ENCODE measurements around the gene TSACC. TPM values are rescaled to one million over a fixed set of nuclear protein-coding genes. Genes with fewer than 3 reads are reported as not detected.

The TSACC gene
- total and polyA plus RNA-seq, 12 donors = 0.70 to 4.2 (median 0.90) TPM; not detected in 3

DNA sequence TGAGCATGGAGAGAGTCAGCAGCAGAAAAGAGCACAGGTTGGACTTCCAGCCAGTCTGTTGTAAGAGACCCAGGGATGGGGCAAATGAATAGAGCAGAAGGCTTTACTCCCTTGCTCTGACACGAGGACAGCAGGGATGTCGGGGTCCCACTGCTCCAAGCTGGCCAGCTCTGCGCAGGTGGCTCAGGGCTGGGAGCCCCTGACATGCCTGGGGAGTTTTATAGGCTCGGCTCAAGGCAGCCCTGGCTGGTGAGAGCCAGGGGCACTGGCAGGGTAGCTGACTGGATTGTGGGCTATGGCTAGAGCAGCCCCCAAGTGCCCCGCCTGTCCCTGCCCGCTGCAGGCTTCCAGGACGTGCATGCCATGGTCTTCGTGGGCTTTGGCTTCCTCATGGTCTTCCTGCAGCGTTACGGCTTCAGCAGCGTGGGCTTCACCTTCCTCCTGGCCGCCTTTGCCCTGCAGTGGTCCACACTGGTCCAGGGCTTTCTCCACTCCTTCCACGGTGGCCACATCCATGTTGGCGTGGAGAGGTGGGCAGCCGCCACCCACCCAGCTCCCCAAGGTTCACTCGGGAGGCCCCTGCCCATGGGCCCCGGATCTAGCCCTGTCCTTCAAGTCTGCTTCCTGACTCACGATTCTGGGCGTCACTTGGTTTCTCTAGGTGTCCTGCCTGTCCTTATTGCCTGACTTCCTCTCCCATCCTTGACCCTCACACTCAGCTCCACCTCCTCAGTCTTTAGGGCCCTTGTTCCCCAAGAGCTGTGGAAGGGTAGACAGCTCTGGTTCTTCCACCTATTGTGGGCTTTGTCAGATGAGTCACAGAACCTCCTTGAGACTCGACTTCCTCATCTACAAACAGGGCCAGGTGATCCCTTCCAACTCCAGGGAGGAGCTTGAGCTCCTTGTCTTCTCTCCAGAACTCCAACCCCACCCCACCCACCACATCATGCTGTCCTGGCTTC is 38.9 kb downstream of the TSACC start:
- no peak for TF ChIP-seq POLR2A (IDR thresholded peaks at IDR 0.05)
- TF ChIP-seq, protein P1, sequence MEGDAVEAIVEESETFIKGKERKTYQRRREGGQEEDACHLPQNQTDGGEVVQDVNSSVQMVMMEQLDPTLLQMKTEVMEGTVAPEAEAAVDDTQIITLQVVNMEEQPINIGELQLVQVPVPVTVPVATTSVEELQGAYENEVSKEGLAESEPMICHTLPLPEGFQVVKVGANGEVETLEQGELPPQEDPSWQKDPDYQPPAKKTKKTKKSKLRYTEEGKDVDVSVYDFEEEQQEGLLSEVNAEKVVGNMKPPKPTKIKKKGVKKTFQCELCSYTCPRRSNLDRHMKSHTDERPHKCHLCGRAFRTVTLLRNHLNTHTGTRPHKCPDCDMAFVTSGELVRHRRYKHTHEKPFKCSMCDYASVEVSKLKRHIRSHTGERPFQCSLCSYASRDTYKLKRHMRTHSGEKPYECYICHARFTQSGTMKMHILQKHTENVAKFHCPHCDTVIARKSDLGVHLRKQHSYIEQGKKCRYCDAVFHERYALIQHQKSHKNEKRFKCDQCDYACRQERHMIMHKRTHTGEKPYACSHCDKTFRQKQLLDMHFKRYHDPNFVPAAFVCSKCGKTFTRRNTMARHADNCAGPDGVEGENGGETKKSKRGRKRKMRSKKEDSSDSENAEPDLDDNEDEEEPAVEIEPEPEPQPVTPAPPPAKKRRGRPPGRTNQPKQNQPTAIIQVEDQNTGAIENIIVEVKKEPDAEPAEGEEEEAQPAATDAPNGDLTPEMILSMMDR (IDR thresholded peaks at IDR 0.05) = no peak

DNA sequence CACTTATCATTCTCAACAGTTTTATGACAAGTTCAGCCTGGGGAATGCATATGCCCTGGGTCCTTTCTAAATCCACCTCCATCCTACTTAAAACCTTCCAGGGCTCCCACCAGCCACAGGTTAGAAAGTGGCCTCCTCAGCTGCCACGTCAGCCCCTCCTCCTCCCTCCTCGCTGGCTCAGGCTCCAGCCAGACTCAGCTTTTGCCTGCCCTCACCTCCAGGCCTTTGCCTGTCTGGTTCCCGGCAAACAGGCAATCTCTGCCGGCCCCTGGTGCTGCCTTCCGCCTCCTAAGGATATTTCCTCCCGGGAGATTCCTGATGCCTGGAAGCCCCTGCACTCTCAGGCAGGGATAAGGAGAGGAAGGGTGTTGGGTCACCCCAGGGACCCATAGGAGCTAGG is 40.2 kb downstream of the TSACC start:
- TF ChIP-seq, protein P1 (IDR thresholded peaks at IDR 0.05) = no peak
- no peak for TF ChIP-seq POLR2A (IDR thresholded peaks at IDR 0.05)
- H3K36me3 ChIP-seq (replicated peaks in 1 of 2) = no peaks in the 10 kb centered on the region
- intact Hi-C loops (cut with DNase I) = no loop called here
- H3K27ac ChIP-seq = no peak overlapping the region
- no peaks in the 10 kb centered on the region for H3K4me1 ChIP-seq (replicated peaks in 1 of 2)
- no peaks in the 10 kb centered on the region for H3K27me3 ChIP-seq
- H3K4me3 ChIP-seq = no peak overlapping the region
- 67 to 80% (median 75%) methylated on average over 6 of the region's 6 CpGs for WGBS, 4 donors
- no peak for DNase-seq
- H3K9me3 ChIP-seq (replicated peaks in 1 of 3) = no peaks in the 10 kb centered on the region

More for the DNA sequence above, 38.9 kb downstream of the TSACC start:
- Histone ChIP-seq H3K27me3 (no peaks in the 10 kb centered on the region), H3K27ac (no peak overlapping the region), H3K4me1 (replicated peaks in 1 of 2) (no peaks in the 10 kb centered on the region), H3K36me3 (replicated peaks in 1 of 2) (no peaks in the 10 kb centered on the region), H3K4me3 (no peak overlapping the region), H3K9me3 (replicated peaks in 1 of 3) (no peaks in the 10 kb centered on the region)
- intact Hi-C loops (cut with DNase I) = no loop called here
- DNase-seq = no peak
- WGBS, 4 donors = 75 to 83% (median 79%) methylated on average over 8 to 20 of the region's 20 CpGs

GRCh38 chr1:156379420-156380165 is 41.3 kb downstream of the TSACC start:
- DNase-seq = no peak

More at GRCh38 chr1:156379420-156380165, 41.3 kb downstream of the TSACC start:
- H3K4me3 ChIP-seq = no peak overlapping the region
- intact Hi-C loops (cut with DNase I) = loop anchor here in 1 of 2 donors (10.0 kb wide), 2 partner anchors 145 to 235 kb away; partner anchors contain the start of gene HAPLN2
- no peaks in the 10 kb centered on the region for H3K36me3 ChIP-seq (replicated peaks in 1 of 2)
- no peak overlapping the region for H3K27ac ChIP-seq
- TF ChIP-seq, protein P1 (IDR thresholded peaks at IDR 0.05) = no peak
- no peak for TF ChIP-seq POLR2A (IDR thresholded peaks at IDR 0.05)
- H3K9me3 ChIP-seq (replicated peaks in 1 of 3) = no peaks in the 10 kb centered on the region
- H3K27me3 ChIP-seq = no peaks in the 10 kb centered on the region
- 65 to 87% (median 72%) methylated on average over 2 to 3 of the region's 3 CpGs for WGBS, 4 donors
- H3K4me1 ChIP-seq (replicated peaks in 1 of 2) = no peaks in the 10 kb centered on the region
